HFF-Myc (cell line): ENCODE measurements around the gene ACSS1.
A peak's percentile ranks its signal among the peaks of the same experiment; 100 is the strongest.

Source experiments
- DNase-seq: peaks from one replicate; pipeline ENCODE4 v3.0.0-alpha.2; 2011; ENCODE audit warnings: low read depth; ENCODE audit errors: extremely low read depth
- H3K4me3 ChIP-seq: replicated peaks from 2 replicates; pipeline ENCODE4 v1.5.1; 2011; ENCODE audit warnings: low read depth, mild to moderate bottlenecking, control low read depth, low read length
- TF ChIP-seq, protein P1 (sequence below): IDR thresholded peaks from 2 replicates; pipeline ENCODE4 v1.5.1; 2012; ENCODE audit warnings: mild to moderate bottlenecking, low read depth, low read length, control low read depth; ENCODE audit errors: missing control alignments

ACSS1 gene

GRCh38 chr20:25059866-25060465 lies 2.0 kb upstream of the ACSS1 start:
- TF ChIP-seq, protein P1, sequence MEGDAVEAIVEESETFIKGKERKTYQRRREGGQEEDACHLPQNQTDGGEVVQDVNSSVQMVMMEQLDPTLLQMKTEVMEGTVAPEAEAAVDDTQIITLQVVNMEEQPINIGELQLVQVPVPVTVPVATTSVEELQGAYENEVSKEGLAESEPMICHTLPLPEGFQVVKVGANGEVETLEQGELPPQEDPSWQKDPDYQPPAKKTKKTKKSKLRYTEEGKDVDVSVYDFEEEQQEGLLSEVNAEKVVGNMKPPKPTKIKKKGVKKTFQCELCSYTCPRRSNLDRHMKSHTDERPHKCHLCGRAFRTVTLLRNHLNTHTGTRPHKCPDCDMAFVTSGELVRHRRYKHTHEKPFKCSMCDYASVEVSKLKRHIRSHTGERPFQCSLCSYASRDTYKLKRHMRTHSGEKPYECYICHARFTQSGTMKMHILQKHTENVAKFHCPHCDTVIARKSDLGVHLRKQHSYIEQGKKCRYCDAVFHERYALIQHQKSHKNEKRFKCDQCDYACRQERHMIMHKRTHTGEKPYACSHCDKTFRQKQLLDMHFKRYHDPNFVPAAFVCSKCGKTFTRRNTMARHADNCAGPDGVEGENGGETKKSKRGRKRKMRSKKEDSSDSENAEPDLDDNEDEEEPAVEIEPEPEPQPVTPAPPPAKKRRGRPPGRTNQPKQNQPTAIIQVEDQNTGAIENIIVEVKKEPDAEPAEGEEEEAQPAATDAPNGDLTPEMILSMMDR = no peak
- no peak for DNase-seq
- no peak overlapping the region for H3K4me3 ChIP-seq

GRCh38 chr20:25058847-25059810 lies 1.2 kb upstream of the ACSS1 start:
- H3K4me3 ChIP-seq = peak overlapping the region; percentile 59
- no peak for DNase-seq
- TF ChIP-seq, protein P1 = no peak

GRCh38 chr20:25057234-25058050 lies 497 bp downstream of the ACSS1 start:
- TF ChIP-seq, protein P1 = no peak

DNA sequence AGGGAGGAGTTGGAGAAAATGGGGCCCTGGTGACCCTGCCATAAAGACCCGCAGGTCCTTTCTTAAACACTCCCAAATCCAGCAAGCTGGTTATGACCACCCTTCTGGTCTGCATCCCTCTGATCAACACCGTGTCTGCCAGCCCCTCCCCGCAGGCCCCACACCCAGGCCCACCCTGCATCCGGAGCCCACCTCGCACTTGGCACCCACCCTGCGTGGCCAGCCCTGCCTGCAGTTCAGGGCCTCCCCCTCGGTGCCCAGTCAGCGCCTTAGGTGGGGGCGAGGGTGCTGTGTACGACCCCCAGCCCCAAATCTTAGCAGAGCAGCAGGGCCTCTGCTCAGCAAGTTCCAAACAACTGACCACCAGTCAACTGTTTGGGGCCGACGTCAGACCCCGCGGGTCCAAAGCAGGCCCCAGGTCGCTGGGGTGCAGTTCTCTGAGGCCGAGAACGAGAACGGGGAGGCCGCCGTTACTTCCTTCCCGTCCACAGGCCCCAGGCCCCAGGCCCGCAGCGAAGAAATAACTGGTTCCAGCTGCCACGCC lies 1.2 kb downstream of the ACSS1 start:
- TF ChIP-seq, protein P1 = no peak
- peak overlapping the region; percentile 59 for H3K4me3 ChIP-seq
- DNase-seq = no peak

More at GRCh38 chr20:25057234-25058050, 497 bp downstream of the ACSS1 start:
- peak overlapping the region; percentile 59 for H3K4me3 ChIP-seq
- DNase-seq = no peak

GRCh38 chr20:25055711-25056495 lies 2.0 kb downstream of the ACSS1 start:
- DNase-seq = no peak
- TF ChIP-seq, protein P1 = no peak
- H3K4me3 ChIP-seq = no peak overlapping the region

- TF ChIP-seq, protein P1 = no peak
- H3K4me3 ChIP-seq = no peak overlapping the region
- no peak for DNase-seq
Measured at GRCh38 chr20:25054995-25055629, 2.8 kb downstream of the ACSS1 start.
